Measurements from ENCODE around the gene MICA. TPM values are rescaled to one million over a fixed set of nuclear protein-coding genes. Genes with fewer than 3 reads are reported as not detected.
A peak's percentile ranks its signal among the peaks of the same experiment; 100 is the strongest.
"Not testable (repeated sequence)": the region's sequence is repeated elsewhere in the genome, so short reads cannot be mapped to it uniquely, and the experiment has no call there.

The MICA gene
- total RNA-seq, 1 donor from 2014 or later = 6.0 TPM

DNA sequence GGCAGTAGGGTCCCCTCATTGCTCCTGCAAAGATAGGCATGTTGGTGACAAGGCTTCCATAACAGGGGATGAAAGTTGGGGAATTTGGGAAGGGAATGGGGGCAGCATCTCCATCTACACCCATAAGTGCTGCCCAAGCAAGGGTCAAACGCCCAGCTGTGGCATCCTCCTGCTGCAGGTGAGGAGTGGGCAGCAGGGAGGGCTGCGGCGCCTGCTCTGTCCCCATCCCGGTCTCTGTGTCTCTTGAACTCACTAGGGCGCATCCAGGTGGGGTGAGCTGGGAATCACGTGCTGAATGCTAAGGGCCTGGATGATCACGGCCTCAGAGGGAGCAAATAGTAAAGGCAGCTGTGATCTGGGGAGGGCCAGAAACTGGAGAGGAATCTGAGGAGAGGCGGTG is 9.1 kb downstream of the MICA start:
- DNase-seq (ENCODE audit: low spot score) = no peak

- DNase-seq (ENCODE audit: low spot score) = not testable (repeated sequence)
These were observed 10.9 kb downstream of the MICA start for GRCh38 chr6:31414148-31414770.

DNA sequence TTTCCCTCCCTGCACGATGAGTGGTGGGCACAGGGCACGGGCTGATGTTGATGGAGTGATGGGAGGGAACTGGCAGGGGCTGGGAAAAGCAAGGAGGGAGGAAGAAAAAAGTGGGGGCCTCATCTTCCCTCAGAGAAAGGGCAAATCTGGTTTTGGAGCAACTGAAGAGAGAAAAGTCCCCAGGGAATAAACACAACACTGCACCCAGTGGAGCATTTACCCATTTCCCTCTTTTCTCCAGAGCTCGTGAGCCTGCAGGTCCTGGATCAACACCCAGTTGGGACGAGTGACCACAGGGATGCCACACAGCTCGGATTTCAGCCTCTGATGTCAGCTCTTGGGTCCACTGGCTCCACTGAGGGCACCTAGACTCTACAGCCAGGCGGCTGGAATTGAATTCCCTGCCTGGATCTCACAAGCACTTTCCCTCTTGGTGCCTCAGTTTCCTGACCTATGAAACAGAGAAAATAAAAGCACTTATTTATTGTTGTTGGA is 11.4 kb downstream of the MICA start:
- no peak for DNase-seq (ENCODE audit: low spot score)

DNA sequence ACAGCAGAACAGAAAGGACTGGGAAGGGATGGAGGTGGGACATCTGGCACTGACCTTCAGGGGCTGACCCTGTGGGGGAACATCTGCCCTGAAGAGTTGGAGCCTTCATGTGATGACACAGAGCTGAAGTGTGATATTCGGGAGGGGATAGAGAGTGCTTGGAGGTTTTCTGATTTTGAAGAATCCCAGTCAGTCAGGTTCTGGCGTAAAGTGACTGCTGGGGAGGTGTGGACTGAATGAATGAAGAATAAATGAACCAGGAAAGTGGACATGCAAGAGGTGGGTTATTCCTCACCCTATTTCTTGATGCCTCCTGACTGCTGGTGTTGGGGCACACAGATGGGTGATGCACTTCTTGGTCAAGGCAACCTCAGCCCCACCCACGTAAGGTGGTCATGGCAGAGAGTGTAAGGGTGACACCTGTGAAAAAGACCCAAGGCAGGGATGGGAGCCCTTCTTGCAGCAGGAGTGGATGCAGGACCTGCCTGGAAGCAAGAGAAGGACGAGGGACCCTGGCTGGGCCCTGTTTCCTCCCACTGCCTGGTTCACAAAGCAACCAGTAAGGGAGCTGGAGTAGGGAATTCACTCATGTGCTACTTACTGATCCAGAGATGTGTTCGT is 13.1 kb downstream of the MICA start:
- no peak for DNase-seq (ENCODE audit: low spot score)

GRCh38 chr6:31418251-31418650 is 14.9 kb downstream of the MICA start:
- no peak for DNase-seq (ENCODE audit: low spot score)

- no peak for DNase-seq (ENCODE audit: low spot score)
These were observed 16.4 kb downstream of the MICA start for GRCh38 chr6:31419842-31420241.

DNA sequence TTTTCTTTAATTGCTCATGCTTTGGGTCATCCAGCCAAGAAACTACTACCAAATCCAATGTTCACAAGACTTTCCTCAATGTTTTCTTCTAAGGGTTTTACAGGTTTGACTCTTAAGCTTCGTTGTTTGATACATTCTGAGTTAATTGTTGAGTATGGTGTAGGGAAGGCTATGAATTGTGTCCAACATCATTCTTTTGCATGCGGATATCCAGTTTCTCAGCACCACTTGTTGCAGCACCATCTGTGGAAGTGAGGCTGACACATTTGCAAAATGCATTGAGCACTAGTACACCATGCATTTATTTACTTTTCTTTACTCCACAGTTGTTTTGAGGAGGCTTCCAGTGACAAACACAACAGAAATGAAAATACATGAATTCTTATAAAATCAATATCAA is 17.2 kb downstream of the MICA start:
- no peak for DNase-seq (ENCODE audit: low spot score)

- DNase-seq (ENCODE audit: low spot score) = no peak
These were observed 19.2 kb downstream of the MICA start for GRCh38 chr6:31422587-31422986.

- DNase-seq (ENCODE audit: low spot score) = no peak
These were observed 20.2 kb downstream of the MICA start for GRCh38 chr6:31423550-31423949.

GRCh38 chr6:31426395-31427354 is 23.3 kb downstream of the MICA start:
- DNase-seq (ENCODE audit: low spot score) = no peak

- DNase-seq (ENCODE audit: low spot score) = no peak
These were observed 27.1 kb downstream of the MICA start for GRCh38 chr6:31430449-31430848.

DNA sequence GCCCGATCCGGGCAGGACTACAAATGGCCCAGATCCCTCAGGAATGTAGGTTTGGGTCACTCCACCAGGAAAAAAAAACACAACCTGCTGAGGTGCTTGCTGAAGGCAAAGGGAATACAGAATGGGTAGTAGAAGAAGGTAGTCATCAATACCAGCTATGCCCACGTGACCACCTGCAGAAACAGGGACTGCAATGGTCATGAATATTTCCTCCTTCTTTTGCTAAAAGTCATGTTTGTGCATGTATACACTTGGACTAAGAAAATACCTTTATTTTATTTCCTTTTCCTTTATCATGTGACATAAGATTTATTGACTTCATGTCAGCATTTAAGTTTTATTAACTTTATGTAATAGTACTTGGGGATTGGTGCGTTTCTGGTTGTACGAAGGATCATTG is 31.7 kb downstream of the MICA start:
- DNase-seq (ENCODE audit: low spot score) = not testable (repeated sequence)

DNA sequence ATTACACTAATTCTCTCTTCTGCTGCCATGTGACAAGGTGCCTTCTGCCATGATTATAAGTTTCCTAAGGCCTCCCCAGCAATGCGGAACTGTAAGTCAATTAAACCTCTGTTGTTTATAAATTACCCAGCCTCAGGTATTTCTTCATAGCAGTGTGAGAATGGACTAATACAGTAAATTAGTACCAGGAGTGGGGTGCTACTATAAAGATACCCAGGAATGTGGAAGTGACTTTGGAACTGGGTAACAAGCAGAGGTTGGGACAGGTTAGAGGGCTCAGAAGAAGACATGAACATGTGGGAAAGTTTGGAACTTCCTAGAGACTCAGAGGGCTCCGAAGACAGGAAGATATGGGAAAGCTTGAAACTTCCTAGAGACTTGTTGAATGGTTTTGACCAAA is 34.8 kb downstream of the MICA start:
- no peak for DNase-seq (ENCODE audit: low spot score)

- no peak for DNase-seq (ENCODE audit: low spot score)
These were observed 35.3 kb downstream of the MICA start for GRCh38 chr6:31438677-31439076.

DNA sequence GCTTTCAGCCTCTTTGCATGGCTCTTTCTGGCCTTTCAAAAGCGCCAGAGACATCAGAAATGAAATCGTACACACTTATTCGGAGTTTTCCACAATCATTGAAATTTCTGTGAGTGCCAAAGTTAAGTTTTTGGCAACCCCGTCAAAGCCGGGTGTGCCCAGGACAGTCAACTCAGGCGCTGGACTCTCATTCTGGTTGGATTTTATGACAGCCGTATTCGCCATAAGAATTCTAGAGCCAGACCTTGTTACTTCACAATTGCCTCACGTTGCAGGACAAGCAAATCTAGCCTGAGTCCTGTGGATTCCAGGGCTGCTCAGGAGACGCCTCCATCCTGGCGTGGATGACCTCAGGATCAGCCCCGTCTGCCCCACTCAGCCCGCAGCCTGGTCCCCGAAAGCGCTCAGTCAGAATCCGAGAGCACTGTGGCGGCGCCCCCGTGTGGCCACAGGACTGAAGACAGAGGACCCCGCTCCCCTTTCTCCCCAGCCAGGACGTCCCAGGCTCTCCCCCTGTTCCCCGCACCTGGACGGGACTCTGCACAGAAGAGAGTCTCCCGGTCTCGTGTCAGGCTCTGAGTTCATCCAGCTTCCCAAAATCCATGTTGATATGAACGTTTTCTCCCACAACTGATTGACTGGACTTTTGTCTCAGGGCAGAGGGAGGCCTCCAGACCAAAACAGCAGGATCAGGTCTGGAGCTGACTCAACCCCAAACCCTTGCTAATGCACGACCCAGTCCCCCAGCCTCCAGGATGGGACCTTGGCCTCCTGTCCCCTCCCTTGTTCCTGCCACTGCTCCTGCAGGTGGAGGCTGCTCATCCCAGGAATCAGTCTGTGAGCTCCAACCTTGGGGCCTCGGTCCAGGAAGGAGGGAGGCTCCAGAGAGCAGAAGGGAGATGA is 38.2 kb downstream of the MICA start:
- peak; percentile 73 for DNase-seq (ENCODE audit: low spot score)

- no peak for DNase-seq (ENCODE audit: low spot score)
These were observed 43.1 kb downstream of the MICA start for GRCh38 chr6:31446481-31446880.

DNA sequence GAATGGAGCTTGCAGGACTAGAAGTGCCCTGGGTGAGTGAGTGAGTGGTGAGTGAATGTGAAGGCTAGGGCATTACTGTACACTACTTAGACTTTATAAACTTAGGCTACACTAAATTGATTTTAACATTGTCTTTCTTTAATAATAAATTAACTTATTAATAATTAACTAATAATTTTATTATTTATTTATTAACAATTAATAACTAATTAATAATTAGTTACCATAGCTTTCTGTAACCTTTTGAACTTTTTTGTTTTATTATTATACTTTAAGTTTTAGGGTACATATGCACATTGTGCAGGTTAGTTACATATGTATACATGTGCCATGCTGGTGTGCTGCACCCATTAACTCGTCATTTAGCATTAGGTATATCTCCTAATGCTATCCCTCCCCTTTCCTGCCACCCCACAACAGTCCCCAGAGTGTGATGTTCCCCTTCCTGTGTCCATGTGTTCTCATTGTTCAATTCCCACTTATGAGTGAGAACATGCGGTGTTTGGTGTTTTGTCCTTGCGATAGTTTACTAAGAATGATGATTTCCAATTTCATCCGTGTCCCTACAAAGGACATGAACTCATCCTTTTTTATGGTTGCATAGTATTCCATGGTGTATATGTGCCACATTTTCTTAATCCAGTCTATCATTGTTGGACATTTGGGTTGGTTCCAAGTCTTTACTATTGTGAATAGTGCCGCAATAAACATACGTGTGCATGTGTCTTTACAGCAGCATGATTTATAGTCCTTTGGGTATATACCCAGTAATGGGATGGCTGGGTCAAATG is 43.8 kb downstream of the MICA start:
- DNase-seq (ENCODE audit: low spot score) = not testable (repeated sequence)

DNA sequence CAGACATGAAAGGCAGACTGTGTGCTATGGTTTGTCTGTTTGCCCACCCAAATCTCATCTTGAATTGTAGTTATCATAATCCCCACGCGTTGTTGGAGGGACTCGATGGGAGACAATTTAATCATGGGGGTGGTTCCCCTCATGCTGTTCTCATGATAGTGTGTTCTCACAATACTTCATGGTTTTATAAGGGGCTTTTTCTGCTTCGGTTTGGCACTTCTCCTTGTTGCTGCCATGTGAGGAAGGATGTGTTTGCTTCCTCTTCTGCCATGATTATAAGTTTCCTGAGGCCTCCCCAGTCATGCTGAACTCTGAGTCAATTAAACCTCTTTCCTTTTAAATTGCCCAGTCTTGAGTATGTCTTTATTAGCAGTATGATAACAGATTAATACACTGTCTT is 47.4 kb downstream of the MICA start:
- DNase-seq (ENCODE audit: low spot score) = no peak

GRCh38 chr6:31452859-31453258 is 49.5 kb downstream of the MICA start:
- DNase-seq (ENCODE audit: low spot score) = no peak

- no peak for DNase-seq (ENCODE audit: low spot score)
These were observed 49.9 kb downstream of the MICA start for GRCh38 chr6:31453259-31453658.

All from umbilical cord (tissue), 2 donors.